Activated T-cell treated with anti-CD3 and anti-CD28 coated beads, Interleukin-2, amount 50 U/mL, for 24 hours (primary cell): ENCODE measurements around the gene NECAB2.
"Not testable (repeated sequence)": the region's sequence is repeated elsewhere in the genome, so short reads cannot be mapped to it uniquely, and the experiment has no call there.

Experiments
- DNase-seq: peaks from one replicate; pipeline ENCODE4 v3.0.0-alpha.2; 2020
- H3K27ac Mint-ChIP-seq: 2 replicates; pipeline ENCODE4 v1.8.0; 2020; ENCODE audit warnings: mild to moderate bottlenecking, mixed read lengths
- H3K27me3 Mint-ChIP-seq: 2 replicates; pipeline ENCODE4 v1.8.0; 2020; ENCODE audit warnings: mixed read lengths
- H3K36me3 Mint-ChIP-seq: 2 replicates; pipeline ENCODE4 v1.8.0; 2020; ENCODE audit warnings: low read depth, mixed read lengths
- H3K4me1 Mint-ChIP-seq: 2 replicates; pipeline ENCODE4 v1.8.0; 2020; ENCODE audit warnings: low read depth, mixed read lengths
- H3K4me3 Mint-ChIP-seq: 2 replicates; pipeline ENCODE4 v1.8.0; 2020; ENCODE audit warnings: mild to moderate bottlenecking, moderate library complexity, mixed read lengths
- H3K9me3 Mint-ChIP-seq: 2 replicates; pipeline ENCODE4 v1.8.0; 2020; ENCODE audit warnings: mixed read lengths

NECAB2 gene

GRCh38 chr16:83942815-83943515 is 25.1 kb upstream of the NECAB2 start:
- Mint-ChIP-seq H3K27me3 (no peaks in the 10 kb centered on the region), H3K9me3 (no peaks in the 10 kb centered on the region), H3K4me3 (no peak overlapping the region), H3K4me1 (no peaks in the 10 kb centered on the region), H3K27ac (no peak overlapping the region), H3K36me3 (no peaks in the 10 kb centered on the region)
- no peak for DNase-seq

GRCh38 chr16:83943516-83944050 is 24.5 kb upstream of the NECAB2 start:
- Mint-ChIP-seq H3K4me1 (no peaks in the 10 kb centered on the region), H3K36me3 (no peaks in the 10 kb centered on the region), H3K4me3 (no peak overlapping the region), H3K9me3 (no peaks in the 10 kb centered on the region), H3K27ac (no peak overlapping the region), H3K27me3 (no peaks in the 10 kb centered on the region)
- DNase-seq, result no peak

DNA sequence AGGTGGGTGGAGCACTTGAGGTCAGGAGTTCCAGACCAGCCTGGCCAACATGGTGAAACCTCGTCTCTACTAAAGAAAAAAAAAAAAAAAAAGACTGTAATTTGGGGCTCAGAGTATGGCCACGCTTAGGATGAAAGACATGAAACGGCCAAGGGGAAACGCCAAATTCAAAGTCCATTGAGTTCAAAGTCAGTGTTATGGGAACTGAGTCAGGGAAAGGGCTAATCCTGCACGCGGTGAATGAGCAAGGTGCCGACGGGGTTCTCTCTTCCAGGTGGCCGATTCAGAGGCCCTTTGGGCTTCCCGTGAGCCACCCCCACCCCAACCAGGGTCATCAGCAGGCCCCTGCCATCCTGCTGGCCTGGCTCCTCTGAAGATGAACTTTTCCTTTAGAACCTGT is 22.5 kb upstream of the NECAB2 start:
- Mint-ChIP-seq H3K27ac (no peak overlapping the region), H3K4me1 (no peaks in the 10 kb centered on the region), H3K9me3 (no peaks in the 10 kb centered on the region), H3K36me3 (no peaks in the 10 kb centered on the region), H3K27me3 (no peaks in the 10 kb centered on the region), H3K4me3 (no peak overlapping the region)
- DNase-seq, result no peak

- no peak for DNase-seq
- Mint-ChIP-seq H3K27ac (no peak overlapping the region), H3K27me3 (no peaks in the 10 kb centered on the region), H3K4me1 (no peaks in the 10 kb centered on the region), H3K4me3 (no peak overlapping the region), H3K36me3 (no peaks in the 10 kb centered on the region), H3K9me3 (no peaks in the 10 kb centered on the region)
Observed at GRCh38 chr16:83946154-83946780, 21.8 kb upstream of the NECAB2 start.

DNA sequence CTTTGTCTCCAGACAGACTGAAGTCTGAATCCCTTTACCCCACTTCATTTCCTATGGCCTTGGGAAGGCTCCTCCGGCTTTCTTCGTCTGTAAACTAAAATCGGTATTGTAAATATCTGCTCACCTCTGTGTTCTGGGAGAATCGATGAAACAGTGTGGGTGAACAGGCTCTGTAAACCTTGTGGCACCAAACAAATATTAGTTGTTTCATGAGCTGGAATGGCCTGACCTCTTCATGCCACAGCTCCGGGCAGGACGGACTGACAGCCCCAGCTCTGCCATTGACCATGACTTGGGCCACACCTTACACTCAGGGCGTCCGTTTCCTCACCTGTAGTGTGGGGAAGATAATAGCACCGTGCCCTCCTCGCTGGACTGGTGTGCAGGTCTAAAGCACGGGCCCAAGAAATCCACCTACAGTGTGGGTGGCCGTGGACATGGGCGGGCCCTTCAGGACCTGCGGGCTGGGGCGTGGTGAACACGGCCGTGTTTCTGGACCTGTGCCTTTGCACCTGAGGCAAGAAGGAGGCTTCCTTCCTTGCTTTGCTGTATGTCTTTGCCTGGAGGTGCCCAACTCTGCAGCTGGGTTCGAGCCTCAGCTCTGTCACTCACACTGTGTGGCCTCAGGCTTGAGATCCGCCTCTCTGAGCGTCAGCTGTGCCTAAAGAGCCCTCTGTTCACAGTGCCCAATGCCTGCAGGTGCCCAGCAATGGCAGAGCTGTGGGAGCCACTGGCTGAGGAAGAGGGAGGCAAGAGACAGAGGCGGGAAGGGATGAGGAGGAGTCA is 21.1 kb upstream of the NECAB2 start:
- Mint-ChIP-seq H3K27me3 (no peaks in the 10 kb centered on the region), H3K4me1 (no peaks in the 10 kb centered on the region), H3K9me3 (no peaks in the 10 kb centered on the region), H3K36me3 (no peaks in the 10 kb centered on the region), H3K4me3 (no peak overlapping the region), H3K27ac (no peak overlapping the region)
- DNase-seq, result no peak

- no peak for DNase-seq
- H3K9me3 Mint-ChIP-seq, result no peaks in the 10 kb centered on the region
- no peaks in the 10 kb centered on the region for H3K27me3 Mint-ChIP-seq
- H3K4me1 Mint-ChIP-seq, result peaks cover 5% of the 10 kb centered on the region
- H3K27ac Mint-ChIP-seq, result no peak overlapping the region
- no peak overlapping the region for H3K4me3 Mint-ChIP-seq
- H3K36me3 Mint-ChIP-seq, result no peaks in the 10 kb centered on the region
Observed at GRCh38 chr16:83947642-83948234, 20.3 kb upstream of the NECAB2 start.

DNA sequence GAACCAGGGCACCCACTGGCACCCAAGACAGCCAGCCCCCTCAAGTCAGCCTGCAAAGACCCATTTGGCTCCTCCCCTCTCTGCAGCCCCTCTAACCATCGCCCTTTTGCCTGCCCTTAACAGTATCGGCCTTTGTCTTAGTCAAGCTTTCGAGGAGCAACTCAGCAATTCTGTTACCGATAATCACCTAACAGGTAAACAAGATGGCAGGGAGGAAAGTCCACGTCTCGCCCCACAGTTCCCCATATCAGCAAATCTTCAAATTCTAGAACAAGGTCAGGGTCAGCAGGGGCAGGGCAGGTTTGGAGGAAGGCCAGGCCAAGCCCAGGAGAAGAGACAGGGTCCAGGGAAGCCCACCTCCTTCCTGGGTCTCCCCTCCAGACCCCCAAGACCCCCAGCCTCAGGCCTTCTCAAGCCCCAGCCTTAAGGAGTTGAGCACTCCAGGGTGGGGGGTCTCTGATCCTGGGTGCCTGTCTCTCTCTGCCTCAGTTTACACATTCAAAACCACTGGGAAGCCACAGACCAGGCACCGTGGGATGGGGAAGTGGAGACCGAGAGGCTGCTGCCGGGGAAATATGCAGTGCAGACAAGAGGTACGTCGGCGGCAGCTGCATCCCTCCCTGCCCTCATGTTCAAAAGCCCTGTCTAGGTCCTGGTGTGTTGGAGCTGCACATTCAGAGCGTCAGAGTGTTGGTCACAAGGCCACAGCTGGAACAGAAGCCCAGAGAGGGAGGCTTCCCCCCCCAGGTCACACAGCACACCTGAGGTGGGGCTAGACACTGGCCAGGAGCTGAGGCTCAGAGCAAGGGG is 18.9 kb upstream of the NECAB2 start:
- Mint-ChIP-seq H3K4me1 (peaks cover 11% of the 10 kb centered on the region), H3K27me3 (peaks cover 7% of the 10 kb centered on the region), H3K4me3 (no peak overlapping the region), H3K9me3 (no peaks in the 10 kb centered on the region), H3K36me3 (no peaks in the 10 kb centered on the region), H3K27ac (no peak overlapping the region)
- no peak for DNase-seq

DNA sequence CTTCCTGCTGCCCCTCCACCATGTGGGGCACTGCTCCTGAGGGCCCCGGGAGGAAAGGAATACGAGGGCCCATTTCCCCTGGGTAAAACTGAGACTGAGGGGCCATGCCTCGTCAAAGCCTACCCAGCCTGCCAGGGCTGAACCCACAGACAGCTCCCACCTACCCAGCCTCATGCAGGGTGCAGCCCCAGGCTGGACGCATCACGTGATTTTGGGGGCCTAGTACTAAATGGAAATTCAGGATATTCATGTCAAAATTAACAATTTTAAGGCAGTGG is 18.4 kb upstream of the NECAB2 start:
- Mint-ChIP-seq H3K4me3 (no peak overlapping the region), H3K9me3 (no peaks in the 10 kb centered on the region), H3K27ac (no peak overlapping the region), H3K36me3 (no peaks in the 10 kb centered on the region), H3K27me3 (peaks cover 12% of the 10 kb centered on the region), H3K4me1 (peaks cover 14% of the 10 kb centered on the region)
- no peak for DNase-seq

DNA sequence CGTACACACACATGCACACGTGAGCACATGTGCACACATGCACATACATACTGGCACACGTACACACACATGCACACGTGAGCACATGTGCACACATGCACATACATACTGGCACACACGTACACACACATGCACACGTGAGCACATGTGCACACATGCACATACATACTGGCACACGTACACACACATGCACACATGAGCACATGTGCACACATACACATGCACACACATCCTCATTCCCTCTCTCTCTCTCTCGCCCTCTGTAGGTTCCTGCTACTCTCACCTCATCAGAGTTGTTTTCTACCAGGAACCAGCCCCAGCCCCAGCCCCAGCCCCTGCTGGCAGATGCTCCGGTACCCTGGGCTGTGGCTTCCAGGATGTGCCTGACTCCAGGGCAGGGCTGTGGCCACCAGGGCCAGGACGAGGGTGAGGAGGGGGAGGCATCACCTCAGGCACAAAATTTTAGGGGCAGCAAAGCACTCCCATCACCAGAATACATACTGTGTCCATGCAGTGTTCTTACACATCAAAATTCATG is 17.1 kb upstream of the NECAB2 start:
- not testable (repeated sequence) for H3K9me3 Mint-ChIP-seq, H3K36me3 Mint-ChIP-seq, H3K27ac Mint-ChIP-seq, H3K4me3 Mint-ChIP-seq, DNase-seq
- peaks cover 25% of the 10 kb centered on the region for H3K27me3 Mint-ChIP-seq
- peaks cover 14% of the 10 kb centered on the region for H3K4me1 Mint-ChIP-seq

DNA sequence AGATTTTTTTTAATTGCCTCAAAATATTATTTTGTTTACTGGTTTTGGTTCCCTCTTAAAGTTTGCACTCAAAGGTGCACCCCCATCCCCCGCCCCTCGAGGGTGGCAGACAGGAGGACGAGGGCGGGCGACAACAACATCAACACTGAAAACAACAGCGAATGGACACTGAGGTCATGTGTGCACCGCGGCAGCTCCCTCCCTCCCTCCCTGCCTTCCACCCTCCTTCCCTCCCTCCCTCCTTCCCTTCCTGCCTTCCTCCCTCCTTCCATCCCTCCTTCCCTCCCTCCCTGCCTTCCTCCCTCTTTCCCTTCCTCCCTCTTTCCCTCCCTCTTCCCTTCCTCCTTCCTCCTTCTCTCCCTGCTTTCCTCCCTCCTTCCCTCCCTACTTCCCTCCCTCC is 16.5 kb upstream of the NECAB2 start:
- no peak for DNase-seq
- Mint-ChIP-seq H3K9me3 (no peaks in the 10 kb centered on the region), H3K4me3 (no peak overlapping the region), H3K27ac (no peak overlapping the region), H3K4me1 (peaks cover 14% of the 10 kb centered on the region), H3K36me3 (no peaks in the 10 kb centered on the region), H3K27me3 (peaks cover 29% of the 10 kb centered on the region)

- no peaks in the 10 kb centered on the region for H3K36me3 Mint-ChIP-seq
- peaks cover 14% of the 10 kb centered on the region for H3K4me1 Mint-ChIP-seq
- H3K27ac Mint-ChIP-seq, result peak overlapping the region; percentile 80
- H3K9me3 Mint-ChIP-seq, result no peaks in the 10 kb centered on the region
- peaks cover 33% of the 10 kb centered on the region for H3K27me3 Mint-ChIP-seq
- no peak overlapping the region for H3K4me3 Mint-ChIP-seq
- DNase-seq, result no peak
Observed at GRCh38 chr16:83952587-83952939, 15.5 kb upstream of the NECAB2 start.

- Mint-ChIP-seq H3K4me3 (peak within 1 kb of the TSS; percentile 58), H3K27ac (peak within 1 kb of the TSS; percentile 80), H3K4me1 (peaks cover 14% of the 10 kb centered on the region), H3K27me3 (peaks cover 33% of the 10 kb centered on the region), H3K9me3 (no peaks in the 10 kb centered on the region), H3K36me3 (no peaks in the 10 kb centered on the region)
- peak; percentile 85 for DNase-seq
Observed at GRCh38 chr16:83952940-83953795, 14.9 kb upstream of the NECAB2 start, which contains the start of gene OSGIN1. TSS of gene OSGIN1 (plus strand) at chr16:83953240. CDS start at chr16:83957672, 4,432 bp downstream.
